ENCODE results near the gene COL6A2. TPM values are rescaled to one million over a fixed set of nuclear protein-coding genes. Genes with fewer than 3 reads are reported as not detected.
A peak's percentile ranks its signal among the peaks of the same experiment; 100 is the strongest.

COL6A2 gene
- total and polyA plus RNA-seq, 2 of the 13 experiments (the other 11 are each of a cell fraction or from before 2014, with no cell fraction given) = 0.07 to 0.41 TPM

DNA sequence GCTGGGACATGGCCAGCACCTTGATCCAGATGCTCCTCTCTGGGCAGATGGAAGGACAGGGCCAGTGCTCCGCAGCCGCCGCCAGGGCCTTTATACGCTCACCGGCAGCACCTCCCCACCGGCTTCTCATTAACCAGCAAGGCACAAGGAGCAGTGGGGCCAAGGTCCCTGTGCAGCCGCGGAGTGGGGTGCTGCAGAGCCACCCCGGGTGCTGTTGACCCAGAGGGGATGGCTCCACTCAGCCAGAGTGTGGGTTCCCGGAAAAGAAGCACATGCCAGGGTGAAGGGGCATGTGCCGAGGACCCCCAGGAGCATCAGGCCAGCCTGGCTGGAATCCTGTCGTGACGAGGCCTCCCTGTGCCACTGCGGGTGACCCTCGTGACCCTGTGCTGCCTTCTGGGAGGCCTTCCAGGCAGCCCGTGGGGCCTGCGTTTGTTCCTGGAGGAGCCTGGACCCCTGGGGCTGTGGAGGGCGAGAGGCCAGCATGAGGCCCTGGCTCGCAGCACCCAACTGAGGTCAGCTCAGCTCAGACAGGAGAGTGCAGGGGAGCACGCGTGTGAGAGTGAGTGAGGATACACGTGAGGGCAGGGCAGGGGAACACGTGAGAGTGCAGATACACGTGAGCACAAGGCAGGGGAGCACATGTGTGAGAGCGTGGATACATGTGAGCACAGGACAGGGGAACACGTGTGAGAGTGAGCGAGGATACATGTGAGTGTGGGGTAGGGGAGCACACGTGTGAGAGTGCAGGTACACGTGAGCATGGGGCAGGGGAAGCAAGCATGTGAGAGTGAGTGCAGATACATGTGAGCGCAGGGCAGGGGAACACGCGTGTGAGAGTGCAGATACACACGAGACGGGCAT, 57.8 kb downstream of the COL6A2 start, which contains the start of gene FTCD (continued):
- TF ChIP-seq, protein P1, sequence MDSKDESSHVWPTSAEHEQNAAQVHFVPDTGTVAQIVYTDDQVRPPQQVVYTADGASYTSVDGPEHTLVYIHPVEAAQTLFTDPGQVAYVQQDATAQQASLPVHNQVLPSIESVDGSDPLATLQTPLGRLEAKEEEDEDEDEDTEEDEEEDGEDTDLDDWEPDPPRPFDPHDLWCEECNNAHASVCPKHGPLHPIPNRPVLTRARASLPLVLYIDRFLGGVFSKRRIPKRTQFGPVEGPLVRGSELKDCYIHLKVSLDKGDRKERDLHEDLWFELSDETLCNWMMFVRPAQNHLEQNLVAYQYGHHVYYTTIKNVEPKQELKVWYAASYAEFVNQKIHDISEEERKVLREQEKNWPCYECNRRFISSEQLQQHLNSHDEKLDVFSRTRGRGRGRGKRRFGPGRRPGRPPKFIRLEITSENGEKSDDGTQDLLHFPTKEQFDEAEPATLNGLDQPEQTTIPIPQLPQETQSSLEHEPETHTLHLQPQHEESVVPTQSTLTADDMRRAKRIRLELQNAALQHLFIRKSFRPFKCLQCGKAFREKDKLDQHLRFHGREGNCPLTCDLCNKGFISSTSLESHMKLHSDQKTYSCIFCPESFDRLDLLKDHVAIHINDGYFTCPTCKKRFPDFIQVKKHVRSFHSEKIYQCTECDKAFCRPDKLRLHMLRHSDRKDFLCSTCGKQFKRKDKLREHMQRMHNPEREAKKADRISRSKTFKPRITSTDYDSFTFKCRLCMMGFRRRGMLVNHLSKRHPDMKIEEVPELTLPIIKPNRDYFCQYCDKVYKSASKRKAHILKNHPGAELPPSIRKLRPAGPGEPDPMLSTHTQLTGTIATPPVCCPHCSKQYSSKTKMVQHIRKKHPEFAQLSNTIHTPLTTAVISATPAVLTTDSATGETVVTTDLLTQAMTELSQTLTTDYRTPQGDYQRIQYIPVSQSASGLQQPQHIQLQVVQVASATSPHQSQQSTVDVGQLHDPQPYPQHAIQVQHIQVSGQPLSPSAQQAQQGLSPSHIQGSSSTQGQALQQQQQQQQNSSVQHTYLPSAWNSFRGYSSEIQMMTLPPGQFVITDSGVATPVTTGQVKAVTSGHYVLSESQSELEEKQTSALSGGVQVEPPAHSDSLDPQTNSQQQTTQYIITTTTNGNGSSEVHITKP (CRISPR knock-in tag; IDR thresholded peaks at IDR 0.05; ENCODE audit: low read depth) = 0 out of 2 replicates have a peak, but pooled peaks have one; percentile 59
- TF ChIP-seq, protein P2, sequence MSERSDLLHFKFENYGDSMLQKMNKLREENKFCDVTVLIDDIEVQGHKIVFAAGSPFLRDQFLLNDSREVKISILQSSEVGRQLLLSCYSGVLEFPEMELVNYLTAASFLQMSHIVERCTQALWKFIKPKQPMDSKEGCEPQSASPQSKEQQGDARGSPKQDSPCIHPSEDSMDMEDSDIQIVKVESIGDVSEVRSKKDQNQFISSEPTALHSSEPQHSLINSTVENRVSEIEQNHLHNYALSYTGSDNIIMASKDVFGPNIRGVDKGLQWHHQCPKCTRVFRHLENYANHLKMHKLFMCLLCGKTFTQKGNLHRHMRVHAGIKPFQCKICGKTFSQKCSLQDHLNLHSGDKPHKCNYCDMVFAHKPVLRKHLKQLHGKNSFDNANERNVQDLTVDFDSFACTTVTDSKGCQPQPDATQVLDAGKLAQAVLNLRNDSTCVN (CRISPR knock-in tag; IDR thresholded peaks at IDR 0.05; ENCODE audit: borderline replicate concordance) = 0 out of 2 replicates have a peak, but pooled peaks have one; percentile 43
- no peak for TF ChIP-seq TAF15 (IDR thresholded peaks at IDR 0.05; ENCODE audit: low read depth, low read length, poor library complexity, severe bottlenecking)
- peak; percentile 34; the same call in 1 of the 2 replicates for TF ChIP-seq ZC3H4 (CRISPR knock-in tag; IDR thresholded peaks at IDR 0.05; ENCODE audit: borderline replicate concordance)
- peak; percentile 79; the same call in 1 of the 2 replicates for TF ChIP-seq NFE2L1 (CRISPR knock-in tag; IDR thresholded peaks at IDR 0.05; ENCODE audit: borderline replicate concordance)
- TF ChIP-seq EZH2 (conservative IDR thresholded peaks at IDR 0.05; ENCODE audit: low read depth, low read length) = no peak
- TF ChIP-seq ZNF333 (CRISPR knock-in tag; IDR thresholded peaks at IDR 0.05; ENCODE audit: borderline replicate concordance) = peak; percentile 33; the same call in 1 of the 2 replicates
- peak; percentile 72 for TF ChIP-seq CCDC6 (CRISPR knock-in tag; IDR thresholded peaks at IDR 0.05)
- peak; percentile 75 for TF ChIP-seq PHF8 (CRISPR knock-in tag; IDR thresholded peaks at IDR 0.05)
- 0 out of 2 replicates have a peak, but pooled peaks have one; percentile 13 for TF ChIP-seq SALL2 (CRISPR knock-in tag; IDR thresholded peaks at IDR 0.05)
- TF ChIP-seq, protein P3, sequence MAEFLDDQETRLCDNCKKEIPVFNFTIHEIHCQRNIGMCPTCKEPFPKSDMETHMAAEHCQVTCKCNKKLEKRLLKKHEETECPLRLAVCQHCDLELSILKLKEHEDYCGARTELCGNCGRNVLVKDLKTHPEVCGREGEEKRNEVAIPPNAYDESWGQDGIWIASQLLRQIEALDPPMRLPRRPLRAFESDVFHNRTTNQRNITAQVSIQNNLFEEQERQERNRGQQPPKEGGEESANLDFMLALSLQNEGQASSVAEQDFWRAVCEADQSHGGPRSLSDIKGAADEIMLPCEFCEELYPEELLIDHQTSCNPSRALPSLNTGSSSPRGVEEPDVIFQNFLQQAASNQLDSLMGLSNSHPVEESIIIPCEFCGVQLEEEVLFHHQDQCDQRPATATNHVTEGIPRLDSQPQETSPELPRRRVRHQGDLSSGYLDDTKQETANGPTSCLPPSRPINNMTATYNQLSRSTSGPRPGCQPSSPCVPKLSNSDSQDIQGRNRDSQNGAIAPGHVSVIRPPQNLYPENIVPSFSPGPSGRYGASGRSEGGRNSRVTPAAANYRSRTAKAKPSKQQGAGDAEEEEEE (CRISPR knock-in tag; IDR thresholded peaks at IDR 0.05; ENCODE audit: borderline replicate concordance) = 0 out of 2 replicates have a peak, but pooled peaks have one; percentile 8
- no peak; the same call in 1 of the 2 replicates for TF ChIP-seq ZNF598 (CRISPR knock-in tag; IDR thresholded peaks at IDR 0.05; ENCODE audit: borderline replicate concordance)
- peak; percentile 82 for TF ChIP-seq DMAP1 (CRISPR knock-in tag; IDR thresholded peaks at IDR 0.05)
- TF ChIP-seq, protein P4, sequence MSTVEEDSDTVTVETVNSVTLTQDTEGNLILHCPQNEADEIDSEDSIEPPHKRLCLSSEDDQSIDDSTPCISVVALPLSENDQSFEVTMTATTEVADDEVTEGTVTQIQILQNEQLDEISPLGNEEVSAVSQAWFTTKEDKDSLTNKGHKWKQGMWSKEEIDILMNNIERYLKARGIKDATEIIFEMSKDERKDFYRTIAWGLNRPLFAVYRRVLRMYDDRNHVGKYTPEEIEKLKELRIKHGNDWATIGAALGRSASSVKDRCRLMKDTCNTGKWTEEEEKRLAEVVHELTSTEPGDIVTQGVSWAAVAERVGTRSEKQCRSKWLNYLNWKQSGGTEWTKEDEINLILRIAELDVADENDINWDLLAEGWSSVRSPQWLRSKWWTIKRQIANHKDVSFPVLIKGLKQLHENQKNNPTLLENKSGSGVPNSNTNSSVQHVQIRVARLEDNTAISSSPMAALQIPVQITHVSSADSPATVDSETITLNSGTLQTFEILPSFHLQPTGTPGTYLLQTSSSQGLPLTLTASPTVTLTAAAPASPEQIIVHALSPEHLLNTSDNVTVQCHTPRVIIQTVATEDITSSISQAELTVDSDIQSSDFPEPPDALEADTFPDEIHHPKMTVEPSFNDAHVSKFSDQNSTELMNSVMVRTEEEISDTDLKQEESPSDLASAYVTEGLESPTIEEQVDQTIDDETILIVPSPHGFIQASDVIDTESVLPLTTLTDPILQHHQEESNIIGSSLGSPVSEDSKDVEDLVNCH (CRISPR knock-in tag; IDR thresholded peaks at IDR 0.05) = no peak; the same call in 1 of the 2 replicates
- no peak; the same call in 1 of the 2 replicates for TF ChIP-seq ZNF878 (CRISPR knock-in tag; IDR thresholded peaks at IDR 0.05)
- peak in 1 of 2 experiments; percentile 42; a peak in 1 of 4 replicates for TF ChIP-seq KLF16 (CRISPR knock-in tag; IDR thresholded peaks at IDR 0.05)
- no peak for TF ChIP-seq MLLT10 (CRISPR knock-in tag; IDR thresholded peaks at IDR 0.05)
- 0 out of 2 replicates have a peak, but pooled peaks have one; percentile 45 for TF ChIP-seq ZNF616 (CRISPR knock-in tag; IDR thresholded peaks at IDR 0.05; ENCODE audit: low read depth)
